Spinal cord (tissue), 10 donors: ENCODE data around the gene GNG7. TPM values are rescaled to one million over a fixed set of nuclear protein-coding genes. Genes with fewer than 3 reads are reported as not detected.
"Not testable (repeated sequence)": the region's sequence is repeated elsewhere in the genome, so short reads cannot be mapped to it uniquely, and the experiment has no call there.

ENCODE experiments used
- DNase-seq, 6 donors: peaks; one replicate each; pipeline versions ENCODE4 v3.0.0 to v3.0.0-alpha.2; 2013 to 2015; ENCODE audit warnings: low spot score in 6 of 6, low read depth in 4 of 6
- H3K27ac ChIP-seq: one replicate; pipeline ENCODE4 v1.5.1; 2013; ENCODE audit warnings: low read depth, low read length, control low read depth
- H3K27me3 ChIP-seq: one replicate; pipeline ENCODE4 v1.6.1; 2013; ENCODE audit warnings: low read length; ENCODE audit not compliant: control insufficient read depth, insufficient read depth
- H3K36me3 ChIP-seq: one replicate; pipeline ENCODE4 v1.6.1; 2013; ENCODE audit warnings: low read length; ENCODE audit not compliant: control insufficient read depth, insufficient read depth
- H3K4me1 ChIP-seq: one replicate; pipeline ENCODE4 v1.6.1; 2013; ENCODE audit warnings: low read length; ENCODE audit not compliant: control insufficient read depth, insufficient read depth
- H3K4me3 ChIP-seq: one replicate; pipeline ENCODE4 v1.5.1; 2013; ENCODE audit warnings: low read depth, low read length, control low read depth
- H3K9me3 ChIP-seq: one replicate; pipeline ENCODE4 v1.6.1; 2013; ENCODE audit warnings: low read length; ENCODE audit not compliant: control insufficient read depth, insufficient read depth
- WGBS: methylation state at CpG from one replicate; pipeline ENCODE4 v1.1.5; 2013; ENCODE audit warnings: missing lambda C conversion rate; ENCODE audit not compliant: insufficient coverage; 5-methylcytosine and 5-hydroxymethylcytosine counted together
- polyA plus RNA-seq, 2 donors: library from polyadenylated mRNA; unstranded; fragments of 120-200 nt; gene quantifications; one replicate each; pipeline ENCODE4 v1.2.1, GENCODE V29; 2013; ENCODE audit not compliant: insufficient read length in 2 of 2
- total RNA-seq, 2 donors: library from RNA; depleted of rRNA in 1 of 2; stranded (reverse); fragments of 120-200 nt in 1 of 2; fragments of >200 nt in 1 of 2; gene quantifications; one replicate each; pipeline versions ENCODE4 v1.2.3 to v1.2.4, GENCODE V29; 2013 to 2014
- donor health status: healthy.

Gene GNG7
- total and polyA plus RNA-seq, 4 donors, result 6.2 to 60.4 (median 30.2) TPM

GRCh38 chr19:2683430-2684003, 19.0 kb downstream of the GNG7 start:
- Histone ChIP-seq H3K27ac (no peak overlapping the region), H3K4me1 (peaks cover 14% of the 10 kb centered on the region), H3K36me3 (peaks cover 17% of the 10 kb centered on the region), H3K4me3 (no peak overlapping the region), H3K27me3 (no peaks in the 10 kb centered on the region), H3K9me3 (no peaks in the 10 kb centered on the region)
- no peak for DNase-seq
- 82% methylated on average over 19 of the region's 20 CpGs for WGBS

GRCh38 chr19:2680808-2681207, 21.7 kb downstream of the GNG7 start:
- no peak overlapping the region for H3K27ac ChIP-seq
- peaks cover 17% of the 10 kb centered on the region for H3K36me3 ChIP-seq
- 94% methylated on average over 8 of the region's 11 CpGs for WGBS
- H3K4me1 ChIP-seq, result peaks cover 11% of the 10 kb centered on the region
- H3K9me3 ChIP-seq, result no peaks in the 10 kb centered on the region
- no peaks in the 10 kb centered on the region for H3K27me3 ChIP-seq
- no peak overlapping the region for H3K4me3 ChIP-seq
- DNase-seq, result no peak

GRCh38 chr19:2679439-2679838, 23.1 kb downstream of the GNG7 start:
- H3K27ac ChIP-seq, result no peak overlapping the region
- H3K4me3 ChIP-seq, result no peak overlapping the region
- H3K27me3 ChIP-seq, result no peaks in the 10 kb centered on the region
- H3K4me1 ChIP-seq, result peaks cover 4% of the 10 kb centered on the region
- H3K36me3 ChIP-seq, result peaks cover 19% of the 10 kb centered on the region
- H3K9me3 ChIP-seq, result no peaks in the 10 kb centered on the region
- no peak for DNase-seq
- 46% methylated on average over 2 of the region's 2 CpGs for WGBS

GRCh38 chr19:2678948-2679347, 23.5 kb downstream of the GNG7 start:
- not testable (repeated sequence) for DNase-seq, H3K27ac ChIP-seq, H3K4me3 ChIP-seq, H3K27me3 ChIP-seq, H3K9me3 ChIP-seq, H3K4me1 ChIP-seq
- 0% methylated on average over 1 of the region's 5 CpGs for WGBS
- H3K36me3 ChIP-seq, result peaks cover 21% of the 10 kb centered on the region

GRCh38 chr19:2678044-2678671, 24.3 kb downstream of the GNG7 start:
- Histone ChIP-seq H3K27ac (no peak overlapping the region), H3K9me3 (no peaks in the 10 kb centered on the region), H3K4me3 (no peak overlapping the region), H3K27me3 (no peaks in the 10 kb centered on the region), H3K4me1 (peaks cover 4% of the 10 kb centered on the region), H3K36me3 (peaks cover 14% of the 10 kb centered on the region)
- no peak for DNase-seq
- 88% methylated on average over 5 of the region's 8 CpGs for WGBS

- 71% methylated on average over 11 of the region's 12 CpGs for WGBS
- H3K27ac ChIP-seq, result no peak overlapping the region
- DNase-seq, result peak in 1 of 6 donors; percentile 70
- no peak overlapping the region for H3K4me3 ChIP-seq
- peaks cover 11% of the 10 kb centered on the region for H3K36me3 ChIP-seq
- H3K9me3 ChIP-seq, result no peaks in the 10 kb centered on the region
- H3K4me1 ChIP-seq, result peaks cover 4% of the 10 kb centered on the region
- H3K27me3 ChIP-seq, result no peaks in the 10 kb centered on the region
Measured at GRCh38 chr19:2676823-2677222, 25.7 kb downstream of the GNG7 start.

GRCh38 chr19:2675892-2676291, 26.6 kb downstream of the GNG7 start:
- peaks cover 9% of the 10 kb centered on the region for H3K36me3 ChIP-seq
- H3K27ac ChIP-seq, result no peak overlapping the region
- no peak for DNase-seq
- 56% methylated on average over 10 of the region's 11 CpGs for WGBS
- H3K27me3 ChIP-seq, result no peaks in the 10 kb centered on the region
- no peaks in the 10 kb centered on the region for H3K9me3 ChIP-seq
- no peak overlapping the region for H3K4me3 ChIP-seq
- H3K4me1 ChIP-seq, result peaks cover 4% of the 10 kb centered on the region

- Histone ChIP-seq H3K27me3 (no peaks in the 10 kb centered on the region), H3K27ac (no peak overlapping the region), H3K4me1 (peaks cover 6% of the 10 kb centered on the region), H3K36me3 (peaks cover 16% of the 10 kb centered on the region), H3K9me3 (no peaks in the 10 kb centered on the region), H3K4me3 (no peak overlapping the region)
- 72% methylated on average over 16 of the region's 16 CpGs for WGBS
- no peak for DNase-seq
Measured at GRCh38 chr19:2670217-2670616, 32.3 kb downstream of the GNG7 start.

GRCh38 chr19:2668175-2668763, 34.2 kb downstream of the GNG7 start:
- DNase-seq, result peak in 1 of 6 donors; percentile 28
- no peak overlapping the region for H3K27ac ChIP-seq
- H3K36me3 ChIP-seq, result peaks cover 16% of the 10 kb centered on the region
- H3K27me3 ChIP-seq, result no peaks in the 10 kb centered on the region
- H3K4me3 ChIP-seq, result no peak overlapping the region
- WGBS, result 53% methylated on average over 15 of the region's 15 CpGs
- no peaks in the 10 kb centered on the region for H3K9me3 ChIP-seq
- H3K4me1 ChIP-seq, result peaks cover 17% of the 10 kb centered on the region

GRCh38 chr19:2667349-2667748, 35.1 kb downstream of the GNG7 start:
- Histone ChIP-seq H3K4me1 (peaks cover 17% of the 10 kb centered on the region), H3K36me3 (peaks cover 15% of the 10 kb centered on the region)
- WGBS, result 95% methylated on average over 8 of the region's 10 CpGs
- not testable (repeated sequence) for DNase-seq, H3K27ac ChIP-seq, H3K4me3 ChIP-seq, H3K27me3 ChIP-seq, H3K9me3 ChIP-seq
